Activated T-cell treated with anti-CD3 and anti-CD28 coated beads, Interleukin-2, amount 50 U/mL, for 24 hours (primary cell): ENCODE measurements around the gene CNTNAP3B.
"Not testable (repeated sequence)": the region's sequence is repeated elsewhere in the genome, so short reads cannot be mapped to it uniquely, and the experiment has no call there.

ENCODE experiments used
- DNase-seq: peaks from one replicate; pipeline ENCODE4 v3.0.0-alpha.2; 2020
- H3K27ac Mint-ChIP-seq: 2 replicates; pipeline ENCODE4 v1.8.0; 2020; ENCODE audit warnings: mild to moderate bottlenecking, mixed read lengths
- H3K27me3 Mint-ChIP-seq: 2 replicates; pipeline ENCODE4 v1.8.0; 2020; ENCODE audit warnings: mixed read lengths
- H3K36me3 Mint-ChIP-seq: 2 replicates; pipeline ENCODE4 v1.8.0; 2020; ENCODE audit warnings: low read depth, mixed read lengths
- H3K4me1 Mint-ChIP-seq: 2 replicates; pipeline ENCODE4 v1.8.0; 2020; ENCODE audit warnings: low read depth, mixed read lengths
- H3K4me3 Mint-ChIP-seq: 2 replicates; pipeline ENCODE4 v1.8.0; 2020; ENCODE audit warnings: mild to moderate bottlenecking, moderate library complexity, mixed read lengths
- H3K9me3 Mint-ChIP-seq: 2 replicates; pipeline ENCODE4 v1.8.0; 2020; ENCODE audit warnings: mixed read lengths

CNTNAP3B gene

GRCh38 chr9:41902762-41903161, 226.5 kb downstream of the CNTNAP3B start:
- not testable (repeated sequence) for H3K9me3 Mint-ChIP-seq, H3K4me3 Mint-ChIP-seq, H3K27me3 Mint-ChIP-seq, H3K4me1 Mint-ChIP-seq, H3K27ac Mint-ChIP-seq, H3K36me3 Mint-ChIP-seq, DNase-seq

- not testable (repeated sequence) for DNase-seq, H3K4me1 Mint-ChIP-seq, H3K4me3 Mint-ChIP-seq, H3K9me3 Mint-ChIP-seq, H3K36me3 Mint-ChIP-seq, H3K27ac Mint-ChIP-seq, H3K27me3 Mint-ChIP-seq
Observed at GRCh38 chr9:41898720-41899343, 230.4 kb downstream of the CNTNAP3B start.

GRCh38 chr9:41874557-41874956, 254.7 kb downstream of the CNTNAP3B start:
- not testable (repeated sequence) for DNase-seq, H3K4me3 Mint-ChIP-seq, H3K36me3 Mint-ChIP-seq, H3K27ac Mint-ChIP-seq, H3K27me3 Mint-ChIP-seq, H3K4me1 Mint-ChIP-seq, H3K9me3 Mint-ChIP-seq

- DNase-seq, H3K27me3 Mint-ChIP-seq, H3K36me3 Mint-ChIP-seq, H3K4me3 Mint-ChIP-seq, H3K4me1 Mint-ChIP-seq, H3K27ac Mint-ChIP-seq, H3K9me3 Mint-ChIP-seq: not testable (repeated sequence)
Observed at GRCh38 chr9:41855422-41855821, 273.8 kb downstream of the CNTNAP3B start.

- H3K4me1 Mint-ChIP-seq = not testable (repeated sequence)
Observed at GRCh38 chr9:41851848-41852740, 277.1 kb downstream of the CNTNAP3B start.

GRCh38 chr9:41847829-41848228, 281.4 kb downstream of the CNTNAP3B start:
- H3K36me3 Mint-ChIP-seq, DNase-seq, H3K27ac Mint-ChIP-seq, H3K4me3 Mint-ChIP-seq, H3K27me3 Mint-ChIP-seq, H3K4me1 Mint-ChIP-seq, H3K9me3 Mint-ChIP-seq: not testable (repeated sequence)

More at GRCh38 chr9:41851848-41852740, 277.1 kb downstream of the CNTNAP3B start:
- H3K27me3 Mint-ChIP-seq, H3K4me3 Mint-ChIP-seq, DNase-seq, H3K36me3 Mint-ChIP-seq, H3K9me3 Mint-ChIP-seq, H3K27ac Mint-ChIP-seq: not testable (repeated sequence)
